Ovary (tissue), 9 donors: ENCODE measurements around the gene STMND1. TPM values are rescaled to one million over a fixed set of nuclear protein-coding genes. Genes with fewer than 3 reads are reported as not detected.

ENCODE experiments used
- DNase-seq, 5 donors: peaks; one replicate each; pipeline ENCODE4 v3.0.0-alpha.2; 2019 to 2020
- H3K27ac ChIP-seq, 2 donors: fragments of 200-600 bp; one replicate each; pipeline versions ENCODE4 v1.5.1 to v1.8.0; 2019 to 2022
- H3K27me3 ChIP-seq: fragments of 200-600 bp; one replicate; pipeline ENCODE4 v1.8.0; 2022
- H3K36me3 ChIP-seq: fragments of 200-600 bp; sonication (generic); one replicate; pipeline ENCODE4 v1.5.1; 2019
- H3K4me1 ChIP-seq: one replicate; pipeline ENCODE4 v1.8.1; 2013; ENCODE audit warnings: mild to moderate bottlenecking, moderate library complexity; ENCODE audit not compliant: insufficient read depth
- H3K4me3 ChIP-seq: fragments of 200-600 bp; sonication (generic); one replicate; pipeline ENCODE4 v1.5.1; 2017
- H3K9me3 ChIP-seq, 2 donors: fragments of 200-600 bp in 1 of 2; sonication (generic) in 1 of 2; one replicate each; pipeline versions ENCODE4 v1.5.1 to v1.8.1; 2013 to 2019; ENCODE audit warnings: mild to moderate bottlenecking in 1 of 2, moderate library complexity in 1 of 2
- CTCF ChIP-seq, 3 donors: fragments of 450-650 bp in 2 of 3; fragments of 200-600 bp in 1 of 3; IDR thresholded peaks; one replicate each; pipeline versions ENCODE4 v1.5.1 to v1.8.0; 2016 to 2022; ENCODE audit warnings: antibody characterized with exemption in 3 of 3, mild to moderate bottlenecking in 1 of 3
- EP300 ChIP-seq: sonication (generic); formaldehyde crosslinking; IDR thresholded peaks from one replicate; pipeline ENCODE4 v1.6.1; 2017; ENCODE audit warnings: antibody characterized with exemption
- POLR2A ChIP-seq: fragments of 450-650 bp; IDR thresholded peaks from one replicate; pipeline ENCODE4 v1.6.1; 2017; ENCODE audit warnings: antibody characterized with exemption, mild to moderate bottlenecking, moderate library complexity
- WGBS, 3 donors: extraction: QIAGEN DNeasy Blood & Tissue Kit in 1 of 3; methylation state at CpG; one replicate each; pipeline versions ENCODE4 v1.1.5 to v1.1.7; 2013 to 2017; 5-methylcytosine and 5-hydroxymethylcytosine counted together
- intact Hi-C, 4 donors: fragments of 100-400 bp; cut with DNase I; formaldehyde crosslinking; loops; one replicate each; pipeline versions ENCODE4 v1.11.0 to v1.15.1; 2022 to 2023
- polyA plus RNA-seq, 2 donors: library from polyadenylated mRNA; stranded (reverse); fragments of 200-250 nt in 1 of 2; fragments of 350-450 nt in 1 of 2; fragmentation: Illumina TruSeq in 1 of 2; extraction: RNeasy Lipid Tissue Mini Kit (QIAGEN cat#74804) in 1 of 2; gene quantifications; one replicate each; pipeline ENCODE4 v1.2.3, GENCODE V29; 2013 to 2014
- total RNA-seq, 7 donors: library from RNA; depleted of rRNA in 2 of 7; stranded (reverse); fragments of >200 nt in 2 of 7; fragmentation: NEBNext Ultra II Directional in 3 of 7; extraction: Animal tissue kit (Norgen Biotek cat#: 25700) in 3 of 7; gene quantifications; one replicate each; pipeline versions ENCODE4 v1.1.0 to v1.2.4, GENCODE V29; 2016 to 2023
- donor health status: DM: no; HTN: no; CAD: no; lungs with moderate emphysema.
- donor health status: DM: no; HTN: no; CAD: no.
- donor health status: Bipolar disorder and iron deficiency.
- donor health status: DM: yes; HTN: yes; CAD: no.
- donor health status: DM: no; HTN: no; CAD: no.
- donor health status: DM: yes; HTN: yes; CAD: no.

The STMND1 gene
- total and polyA plus RNA-seq, 9 donors = 0.07 to 8.6 (median 0.70) TPM; not detected in 5

- Histone ChIP-seq H3K27me3 (no peaks in the 10 kb centered on the region), H3K27ac (no peak overlapping the region), H3K4me1 (no peaks in the 10 kb centered on the region), H3K9me3 (no peaks in the 10 kb centered on the region), H3K36me3 (no peaks in the 10 kb centered on the region), H3K4me3 (no peak overlapping the region)
- no peak for TF ChIP-seq POLR2A
- no peak for TF ChIP-seq EP300
- no peak for TF ChIP-seq CTCF (IDR thresholded peaks at IDR 0.05)
- intact Hi-C loops = no loop called here
- DNase-seq = no peak
Measured at GRCh38 chr6:17107863-17108262, 6.0 kb downstream of the STMND1 start.

GRCh38 chr6:17115251-17116116 is 13.6 kb downstream of the STMND1 start:
- no peak for DNase-seq
- Histone ChIP-seq H3K9me3 (no peaks in the 10 kb centered on the region), H3K4me1 (no peaks in the 10 kb centered on the region), H3K27me3 (no peaks in the 10 kb centered on the region), H3K27ac (no peak overlapping the region), H3K36me3 (no peaks in the 10 kb centered on the region), H3K4me3 (no peak overlapping the region)
- WGBS, 3 donors = 29 to 32% (median 31%) methylated on average over 5 of the region's 5 CpGs
- intact Hi-C loops = no loop called here
- TF ChIP-seq CTCF (IDR thresholded peaks at IDR 0.05) (no peak), EP300 (no peak), POLR2A (no peak)

GRCh38 chr6:17116117-17116440 is 14.2 kb downstream of the STMND1 start:
- TF ChIP-seq CTCF (IDR thresholded peaks at IDR 0.05) = no peak
- TF ChIP-seq EP300 = no peak
- no peak for TF ChIP-seq POLR2A
- H3K27ac ChIP-seq = no peak overlapping the region
- H3K36me3 ChIP-seq = no peaks in the 10 kb centered on the region
- 37 to 38% (median 37%) methylated on average over 2 of the region's 2 CpGs for WGBS, 3 donors
- H3K27me3 ChIP-seq = no peaks in the 10 kb centered on the region
- intact Hi-C loops = no loop called here
- H3K4me3 ChIP-seq = no peak overlapping the region
- H3K9me3 ChIP-seq = no peaks in the 10 kb centered on the region
- DNase-seq = no peak
- no peaks in the 10 kb centered on the region for H3K4me1 ChIP-seq

- WGBS, 3 donors = 38 to 78% (median 50%) methylated on average over 6 of the region's 6 CpGs
- Histone ChIP-seq H3K27me3 (no peaks in the 10 kb centered on the region), H3K9me3 (no peaks in the 10 kb centered on the region), H3K4me3 (no peak overlapping the region), H3K27ac (no peak overlapping the region), H3K4me1 (no peaks in the 10 kb centered on the region), H3K36me3 (no peaks in the 10 kb centered on the region)
- no peak for TF ChIP-seq CTCF (IDR thresholded peaks at IDR 0.05)
- TF ChIP-seq POLR2A = no peak
- no peak for TF ChIP-seq EP300
- intact Hi-C loops = no loop called here
- DNase-seq = no peak
Measured at GRCh38 chr6:17120019-17120418, 18.2 kb downstream of the STMND1 start.
